Astrocyte (in vitro differentiated cells and primary cell): ENCODE data around the gene FYCO1. TPM values are rescaled to one million over a fixed set of nuclear protein-coding genes. Genes with fewer than 3 reads are reported as not detected.

ENCODE experiments used
- DNase-seq: peaks from one replicate; pipeline ENCODE4 v3.0.0-alpha.2; 2010; ENCODE audit warnings: low read depth
- FAIRE-seq: peaks from 2 replicates; lab custom pipeline; 2011; peaks lifted over from hg19 to GRCh38; lab: Jason Lieb, UNC
- H2AFZ ChIP-seq: 2 replicates; pipeline ENCODE4 v1.6.0; 2012; ENCODE audit warnings: low read depth, low read length, inconsistent platforms
- H3K27ac ChIP-seq: 2 replicates; pipeline ENCODE4 v1.5.1; 2011; ENCODE audit warnings: low read depth, low read length, inconsistent platforms
- H3K27me3 ChIP-seq: 2 replicates; pipeline ENCODE4 v1.6.0; 2011; ENCODE audit warnings: low read length, inconsistent platforms; ENCODE audit not compliant: insufficient read depth
- H3K36me3 ChIP-seq: 2 replicates; pipeline ENCODE4 v1.5.1; 2011; ENCODE audit warnings: low read length, inconsistent platforms; ENCODE audit not compliant: insufficient read depth
- H3K4me1 ChIP-seq: 2 replicates; pipeline ENCODE4 v1.5.1; 2011; ENCODE audit warnings: low read length, inconsistent platforms; ENCODE audit not compliant: insufficient read depth
- H3K4me2 ChIP-seq: 2 replicates; pipeline ENCODE4 v1.6.0; 2012; ENCODE audit warnings: low read length, inconsistent platforms
- H3K4me3 ChIP-seq: 2 replicates; pipeline ENCODE4 v1.5.1; 2011; ENCODE audit warnings: low read depth, mild to moderate bottlenecking, low read length, inconsistent platforms; ENCODE audit not compliant: insufficient read depth
- H3K79me2 ChIP-seq: 2 replicates; pipeline ENCODE4 v1.6.0; 2012; ENCODE audit warnings: mild to moderate bottlenecking, low read length, inconsistent platforms; ENCODE audit not compliant: insufficient read depth
- H3K9ac ChIP-seq: 2 replicates; pipeline ENCODE4 v1.6.0; 2012; ENCODE audit warnings: mild to moderate bottlenecking, low read length, inconsistent platforms
- H3K9me3 ChIP-seq: 2 replicates; pipeline ENCODE4 v1.5.1; 2012; ENCODE audit warnings: low read depth, mild to moderate bottlenecking, low read length, inconsistent platforms; ENCODE audit not compliant: insufficient read depth
- H4K20me1 ChIP-seq: 2 replicates; pipeline ENCODE4 v1.6.0; 2012; ENCODE audit warnings: low read length, inconsistent platforms; ENCODE audit not compliant: insufficient read depth
- H3K27ac Mint-ChIP-seq: one replicate; pipeline ENCODE4 v1.8.0; 2021; ENCODE audit warnings: mild to moderate bottlenecking, mixed read lengths; ENCODE audit not compliant: unreplicated experiment
- H3K27me3 Mint-ChIP-seq: one replicate; pipeline ENCODE4 v1.8.0; 2021; ENCODE audit warnings: low read depth, mixed read lengths; ENCODE audit not compliant: unreplicated experiment
- H3K36me3 Mint-ChIP-seq: one replicate; pipeline ENCODE4 v1.8.0; 2021; ENCODE audit warnings: low read depth, mixed read lengths; ENCODE audit not compliant: unreplicated experiment
- H3K4me1 Mint-ChIP-seq: one replicate; pipeline ENCODE4 v1.8.0; 2021; ENCODE audit warnings: low read depth, mixed read lengths; ENCODE audit not compliant: unreplicated experiment
- H3K4me3 Mint-ChIP-seq: one replicate; pipeline ENCODE4 v1.8.0; 2021; ENCODE audit warnings: mild to moderate bottlenecking, moderate library complexity, mixed read lengths; ENCODE audit not compliant: unreplicated experiment
- H3K9me3 Mint-ChIP-seq: one replicate; pipeline ENCODE4 v1.8.0; 2021; ENCODE audit warnings: mild to moderate bottlenecking, mixed read lengths; ENCODE audit not compliant: unreplicated experiment
- CTCF ChIP-seq: IDR thresholded peaks from 2 replicates; pipeline ENCODE4 v1.5.1; 2011; ENCODE audit warnings: low read depth, mild to moderate bottlenecking, inconsistent platforms, low read length, moderate library complexity; ENCODE audit not compliant: insufficient read depth
- EZH2 ChIP-seq: IDR thresholded peaks from 2 replicates; pipeline ENCODE4 v1.6.1; 2012; ENCODE audit warnings: mild to moderate bottlenecking, low read length, inconsistent platforms; ENCODE audit not compliant: insufficient read depth
- total RNA-seq: library from RNA; stranded (reverse); gene quantifications from 2 replicates; pipeline ENCODE4 v1.2.1, GENCODE V29; 2021

The FYCO1 gene
- total RNA-seq, 1 donor from 2014 or later, result 19.7 TPM

- Histone ChIP-seq H3K4me3 (no peak overlapping the region), H3K36me3 (peaks cover 14% of the 10 kb centered on the region), H3K27me3 (no peaks in the 10 kb centered on the region), H3K4me2 (no peak overlapping the region), H4K20me1 (no peaks in the 10 kb centered on the region), H3K4me1 (peaks cover 4% of the 10 kb centered on the region), H3K27ac (no peak overlapping the region), H3K9ac (no peak overlapping the region), H3K9me3 (no peaks in the 10 kb centered on the region), H2AFZ (no peak overlapping the region), H3K79me2 (no peaks in the 10 kb centered on the region)
- Mint-ChIP-seq H3K9me3 (no peaks in the 10 kb centered on the region), H3K27me3 (no peaks in the 10 kb centered on the region), H3K36me3 (peaks cover 27% of the 10 kb centered on the region), H3K4me1 (peaks cover 5% of the 10 kb centered on the region), H3K4me3 (no peak overlapping the region), H3K27ac (no peak overlapping the region)
- TF ChIP-seq CTCF (no peak), EZH2 (no peak)
- FAIRE-seq, result no peak
- no peak for DNase-seq
Measured at GRCh38 chr3:45954306-45954705, 41.3 kb downstream of the FYCO1 start.

- H3K4me3 Mint-ChIP-seq, result no peak overlapping the region
- H3K36me3 ChIP-seq, result peaks cover 13% of the 10 kb centered on the region
- no peaks in the 10 kb centered on the region for H3K27me3 Mint-ChIP-seq
Measured at GRCh38 chr3:45953536-45953935, 42.1 kb downstream of the FYCO1 start.

More at GRCh38 chr3:45953536-45953935, 42.1 kb downstream of the FYCO1 start:
- Mint-ChIP-seq H3K27ac (no peak overlapping the region), H3K9me3 (no peaks in the 10 kb centered on the region), H3K36me3 (peaks cover 26% of the 10 kb centered on the region), H3K4me1 (peaks cover 5% of the 10 kb centered on the region)
- Histone ChIP-seq H3K9me3 (no peaks in the 10 kb centered on the region), H3K4me1 (peaks cover 2% of the 10 kb centered on the region), H3K27ac (no peak overlapping the region), H2AFZ (no peak overlapping the region), H3K4me2 (no peak overlapping the region), H3K4me3 (no peak overlapping the region), H4K20me1 (no peaks in the 10 kb centered on the region), H3K27me3 (no peaks in the 10 kb centered on the region), H3K79me2 (no peaks in the 10 kb centered on the region), H3K9ac (no peak overlapping the region)
- FAIRE-seq (no peak), DNase-seq (no peak)
- no peak for TF ChIP-seq CTCF
- TF ChIP-seq EZH2, result no peak
